Stimulated activated CD4-positive, alpha-beta T cell treated with anti-CD3 and anti-CD28 coated beads, Interleukin-12 subunit alpha, Interleukin-12 subunit beta, amount 100 ng/mL, for 24 hours (primary cell): Measurements from ENCODE around the gene CRTAC1.

ENCODE experiments used
- DNase-seq, 2 experiments: peaks; one replicate each; pipeline ENCODE4 v3.0.0-alpha.2; 2020; ENCODE audit warnings: low read depth in 2 of 2

CRTAC1 gene

GRCh38 chr10:98030093-98030821 is at the start of gene CRTAC1:
CRTAC1 (minus strand) TSS chr10:98030621; CDS start chr10:98030472, 149 bp downstream.
- DNase-seq = no peak

DNA sequence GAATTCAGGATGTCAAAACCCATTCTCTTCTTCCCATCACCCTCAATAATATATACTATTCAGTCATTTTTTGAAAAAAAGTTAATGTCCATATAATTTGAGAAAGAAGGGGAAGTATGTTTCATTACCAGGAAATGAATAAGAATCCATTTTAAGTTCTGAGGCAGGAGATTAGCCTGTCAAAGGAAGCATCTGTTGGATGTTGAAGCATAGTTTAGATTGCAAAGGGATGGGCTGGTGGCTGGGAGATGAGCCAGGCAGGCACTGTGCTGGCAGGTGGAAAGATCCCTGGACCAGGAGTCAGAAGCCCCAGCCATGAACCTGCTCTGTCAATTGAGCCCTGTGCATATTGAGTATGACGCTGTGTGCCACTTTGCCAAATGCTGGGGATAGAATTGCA is 48.4 kb upstream of the CRTAC1 start:
- DNase-seq = no peak

DNA sequence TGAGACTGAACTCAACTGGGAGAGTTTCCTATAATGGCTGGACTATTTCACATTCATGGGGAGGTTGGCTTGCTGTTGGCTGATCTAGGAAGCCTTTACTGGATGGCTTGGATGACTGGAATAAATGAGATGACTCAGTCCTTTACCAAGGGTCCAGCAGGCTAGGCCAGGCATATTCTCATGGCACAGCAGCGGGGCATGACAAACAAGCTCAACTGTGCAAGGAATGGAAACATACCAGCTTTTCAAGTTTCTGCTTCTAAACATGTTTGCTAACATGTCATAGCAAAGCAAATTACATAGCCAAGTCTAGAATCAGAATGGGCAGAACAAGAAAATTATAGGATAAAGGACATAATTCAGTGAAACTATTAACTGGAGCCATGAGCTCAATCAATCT is 46.8 kb upstream of the CRTAC1 start:
- DNase-seq = no peak

DNA sequence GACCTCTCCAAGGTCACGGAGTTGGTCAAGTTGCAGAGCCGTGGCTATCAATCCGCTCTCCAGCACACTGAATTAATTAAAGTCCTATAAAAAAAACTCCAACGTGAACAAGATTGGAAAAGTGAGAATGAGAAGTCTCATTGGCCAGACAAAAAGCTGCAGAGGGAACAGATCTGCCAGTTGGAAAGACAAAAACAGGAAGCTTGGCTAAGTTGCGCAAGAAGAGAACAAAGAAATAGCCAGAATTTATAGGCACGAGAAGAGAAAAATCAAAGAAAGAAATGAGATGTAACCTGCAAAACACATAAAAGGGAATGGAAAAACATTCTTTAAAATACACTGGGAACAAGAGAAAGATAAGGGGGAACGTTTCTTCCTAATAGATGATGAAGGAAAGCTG is 45.7 kb upstream of the CRTAC1 start:
- no peak for DNase-seq

DNA sequence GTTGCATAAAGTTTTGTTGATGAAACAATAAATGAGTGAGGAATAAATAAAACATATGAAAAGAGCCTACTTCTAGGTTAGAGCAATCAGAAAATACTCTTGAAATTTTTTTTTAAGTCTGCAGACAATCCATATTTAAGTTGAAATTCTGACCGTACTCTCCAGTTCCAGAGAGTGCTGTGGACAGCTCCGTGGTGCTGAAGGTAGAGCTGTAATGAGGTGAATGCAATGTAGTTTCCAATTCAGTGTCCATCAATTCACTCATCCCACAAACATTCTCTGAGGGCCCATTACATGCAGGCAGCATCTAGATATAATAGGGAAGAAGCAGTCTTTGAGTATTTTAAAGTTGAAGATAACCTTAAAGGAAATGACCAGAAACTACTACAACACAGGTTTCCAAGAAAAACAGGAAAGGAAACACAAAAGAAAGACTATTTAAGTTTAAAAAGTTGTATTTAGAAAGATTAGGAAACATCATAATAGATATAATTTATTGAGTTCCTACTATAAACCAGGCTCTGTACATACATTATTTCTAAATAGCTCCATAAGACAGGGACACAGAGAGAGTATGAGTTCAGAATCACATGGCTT is 44.0 kb upstream of the CRTAC1 start:
- DNase-seq = no peak

DNA sequence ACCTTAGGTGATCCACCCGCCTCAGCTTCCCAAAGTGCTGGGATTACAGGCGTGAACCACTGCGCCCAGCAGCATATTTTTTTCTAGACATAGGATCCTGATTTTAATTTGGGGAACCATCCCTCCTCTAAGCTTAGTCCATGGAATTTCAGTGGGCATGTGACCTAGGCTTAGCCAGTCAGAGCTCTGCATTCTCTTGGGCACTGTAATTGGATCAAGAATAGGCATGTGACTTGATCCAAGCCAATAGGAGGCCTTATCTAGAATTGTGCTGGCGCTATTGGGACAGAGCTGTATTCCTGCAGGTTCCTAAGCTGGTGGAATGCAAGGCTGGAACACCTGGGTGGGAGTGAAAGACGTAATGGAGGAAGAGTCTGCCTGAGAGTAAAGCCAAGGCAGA is 36.7 kb upstream of the CRTAC1 start:
- DNase-seq = no peak

DNA sequence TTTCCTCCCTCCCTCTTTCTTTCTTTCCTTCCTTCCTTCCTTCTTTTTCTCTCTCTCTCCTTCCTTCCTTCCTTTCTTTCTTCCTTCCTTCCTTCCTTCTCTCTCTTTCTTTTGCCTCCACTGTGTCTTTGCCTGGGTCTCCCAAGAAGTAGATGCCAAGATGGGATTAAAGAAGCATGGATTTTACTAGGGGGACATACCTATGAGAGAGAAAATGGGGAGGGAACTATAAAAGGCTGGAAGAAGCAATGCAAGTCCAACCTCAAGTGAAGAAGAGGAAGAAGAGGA is 33.3 kb upstream of the CRTAC1 start:
- DNase-seq = no peak

GRCh38 chr10:98062424-98062823 is 32.0 kb upstream of the CRTAC1 start:
- no peak for DNase-seq

- DNase-seq = no peak
Observed at GRCh38 chr10:98060079-98060478, 29.7 kb upstream of the CRTAC1 start.

DNA sequence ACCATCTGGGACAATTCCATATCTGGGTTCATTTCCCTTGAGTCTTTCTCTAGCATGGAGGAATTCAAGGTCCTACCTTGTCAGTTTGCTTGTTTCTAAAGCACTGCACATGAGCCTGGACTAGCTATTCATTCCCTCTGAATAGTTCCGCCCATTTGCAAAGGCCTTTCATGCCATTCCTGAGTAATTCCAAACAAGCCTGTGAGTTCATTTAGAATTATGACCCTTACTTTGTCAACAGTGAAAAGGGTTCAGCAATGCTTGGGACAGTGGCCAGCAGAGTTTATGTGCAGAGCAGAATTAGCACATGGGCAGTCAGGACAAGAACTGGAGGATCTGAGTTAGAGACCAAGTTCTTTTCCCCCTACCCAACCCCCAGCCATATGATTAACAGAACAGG is 27.9 kb upstream of the CRTAC1 start:
- no peak for DNase-seq

- no peak for DNase-seq
Observed at GRCh38 chr10:98055841-98056516, 25.6 kb upstream of the CRTAC1 start.

GRCh38 chr10:98047009-98047741 is 16.8 kb upstream of the CRTAC1 start:
- DNase-seq = no peak

DNA sequence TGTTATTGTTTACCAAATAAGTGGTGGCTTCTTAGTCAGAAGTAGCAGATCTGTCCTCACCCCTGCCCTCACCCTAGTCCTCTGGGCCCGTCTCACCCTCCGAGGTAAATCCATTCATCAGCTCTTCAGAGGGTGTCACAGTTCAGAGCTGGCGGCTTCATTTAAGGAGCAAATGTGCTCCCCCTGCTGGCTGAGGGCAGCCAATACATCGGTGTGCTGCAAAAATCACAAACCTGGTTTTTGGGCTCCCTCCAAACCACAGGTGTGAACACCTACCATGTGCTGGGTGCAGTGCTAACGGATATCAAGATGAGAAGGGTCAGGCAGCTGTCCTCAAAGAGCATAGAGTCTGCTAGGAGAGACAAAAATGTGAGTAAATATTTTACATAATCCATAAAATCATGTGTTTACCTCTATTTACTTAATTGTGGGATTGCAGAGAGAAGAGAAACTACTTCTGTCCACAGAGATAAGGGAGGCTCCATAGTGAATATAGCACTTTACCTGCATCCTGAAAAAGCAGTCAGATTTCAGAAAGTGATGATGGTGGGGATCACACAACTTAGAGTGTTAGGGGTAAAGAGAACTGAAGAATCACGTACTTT is 15.5 kb upstream of the CRTAC1 start:
- peak; percentile 25 to 46 for DNase-seq

- DNase-seq = peak in 1 of 2 experiments; percentile 37
Observed at GRCh38 chr10:98041352-98042043, 11.1 kb upstream of the CRTAC1 start.

GRCh38 chr10:98039690-98040381 is 9.4 kb upstream of the CRTAC1 start:
- no peak for DNase-seq

DNA sequence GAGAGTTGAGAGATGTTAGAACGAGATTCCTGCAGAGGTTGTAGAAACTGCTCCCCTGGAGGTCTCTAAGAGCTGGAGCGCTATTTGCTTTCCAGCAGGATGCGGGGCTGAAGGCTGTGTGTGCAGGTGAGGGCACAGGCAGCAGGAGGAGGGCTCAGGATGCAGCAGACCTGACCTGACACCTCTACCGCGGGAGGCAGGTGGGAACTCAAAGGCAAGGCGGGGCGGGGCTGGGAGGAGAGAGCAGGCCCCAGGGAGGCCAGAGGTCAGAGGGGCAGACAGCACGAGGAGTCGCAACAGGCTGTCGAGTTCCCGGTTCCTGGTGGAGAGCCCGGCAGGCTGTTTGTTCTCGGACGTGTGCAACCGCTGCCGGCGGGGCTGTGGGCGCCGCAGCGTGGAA is 7.9 kb upstream of the CRTAC1 start:
- DNase-seq = no peak

DNA sequence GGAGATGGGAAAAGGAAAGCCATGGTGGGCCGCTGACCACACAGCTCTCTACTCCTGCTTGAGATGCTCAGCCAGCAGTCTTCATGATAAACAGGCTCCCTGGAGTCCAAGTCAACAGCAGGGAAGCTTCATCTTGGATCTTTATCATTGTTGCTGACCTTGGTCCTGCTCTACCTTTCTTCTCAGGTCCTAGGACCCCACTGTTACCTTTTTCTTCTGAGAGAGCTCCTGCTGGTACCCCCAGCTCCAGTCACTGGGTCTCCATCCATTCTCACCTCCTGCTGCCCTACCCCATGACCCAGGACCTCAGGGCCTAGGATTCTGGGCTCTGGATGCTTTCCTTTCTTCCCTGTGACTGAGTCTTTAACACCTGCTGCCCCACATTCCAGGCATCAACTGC is 5.2 kb upstream of the CRTAC1 start:
- DNase-seq = no peak

GRCh38 chr10:98033515-98033914 is 3.1 kb upstream of the CRTAC1 start:
- no peak for DNase-seq

DNA sequence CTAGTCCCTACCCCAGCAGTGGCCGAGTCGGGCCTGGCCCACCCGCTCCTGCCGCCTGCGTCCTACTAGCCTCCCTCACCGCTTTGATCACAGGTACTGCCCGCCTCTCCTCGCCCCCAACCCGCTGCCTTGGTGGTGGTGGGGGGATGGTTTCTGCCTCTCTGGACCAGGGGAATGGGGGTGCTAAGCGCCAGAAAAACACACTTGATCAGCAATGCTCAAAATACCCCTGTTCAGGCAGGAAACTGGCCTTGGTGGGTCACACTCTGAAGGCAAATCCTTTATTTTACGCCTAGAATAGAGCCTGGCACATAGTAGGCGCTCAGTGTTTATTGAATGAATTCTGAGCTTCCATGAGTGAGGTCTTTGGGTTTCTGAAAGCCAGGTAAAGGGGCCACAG is 1.0 kb upstream of the CRTAC1 start:
- no peak for DNase-seq

GRCh38 chr10:98030991-98031431 is 590 bp upstream of the CRTAC1 start:
- DNase-seq = no peak
